ENCODE results near the gene CPB2. TPM values are rescaled to one million over a fixed set of nuclear protein-coding genes. Genes with fewer than 3 reads are reported as not detected.

CPB2 gene
- total and polyA plus RNA-seq, 2 of the 8 experiments (the other 6 are each of a cell fraction or from before 2014, with no cell fraction given) = not detected

DNA sequence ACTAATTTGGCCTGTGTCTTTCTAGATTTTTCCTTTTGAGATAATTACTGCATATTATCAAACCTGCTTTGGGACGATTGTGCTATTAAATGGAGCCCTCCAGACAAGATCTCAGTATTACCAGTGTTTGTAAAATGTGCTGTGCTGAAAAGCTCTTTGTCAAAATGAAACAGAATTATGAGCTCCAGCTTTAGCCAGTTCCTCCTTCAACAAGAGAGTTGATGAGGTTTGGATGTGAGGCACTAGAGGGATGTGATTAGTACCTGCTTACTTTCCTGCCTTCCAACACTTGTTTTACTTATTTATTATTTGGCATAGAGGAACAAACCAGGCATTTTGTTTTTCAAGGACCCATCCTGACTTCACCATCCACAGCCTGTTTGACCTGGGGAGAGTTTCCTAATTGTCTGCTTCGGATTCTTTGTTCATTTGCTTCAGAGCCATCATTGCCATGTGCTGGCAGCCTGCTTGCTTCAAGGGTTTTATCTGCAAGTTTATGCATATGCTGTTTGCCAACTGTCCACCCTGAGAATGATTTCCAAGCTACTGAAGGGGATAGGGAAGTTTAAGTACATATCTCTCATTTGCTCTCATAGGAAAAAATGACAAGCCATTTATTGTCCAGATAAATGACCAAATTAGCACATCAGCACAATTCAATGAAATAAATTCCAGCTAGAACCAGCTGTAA, 32.9 kb upstream of the CPB2 start (continued):
- TF ChIP-seq CHD7 (IDR thresholded peaks at IDR 0.05; ENCODE audit: insufficient replicate concordance, low read length) (no peak), BCL11A (IDR thresholded peaks at IDR 0.05; ENCODE audit: low read depth in 2 of 2, low read length in 2 of 2) (no peak), JUN (IDR thresholded peaks at IDR 0.05; ENCODE audit: low read depth, low read length) (no peak), TCF12 (IDR thresholded peaks at IDR 0.05; ENCODE audit: low read depth, low read length) (no peak), MAX (IDR thresholded peaks at IDR 0.05) (no peak), RAD21 (IDR thresholded peaks at IDR 0.05 in 1 of 2, conservative IDR thresholded peaks at IDR 0.05 in 1 of 2; ENCODE audit: low read depth in 2 of 2, low read length in 2 of 2) (no peak), RBBP5 (IDR thresholded peaks at IDR 0.05; ENCODE audit: borderline replicate concordance, low read depth, low read length) (no peak), KDM1A (IDR thresholded peaks at IDR 0.05; ENCODE audit: borderline replicate concordance, low read length) (no peak), CHD2 (IDR thresholded peaks at IDR 0.05; ENCODE audit: low read length) (no peak), CREB1 (IDR thresholded peaks at IDR 0.05) (no peak), SIRT6 (IDR thresholded peaks at IDR 0.05; ENCODE audit: low read length) (no peak)

All from H1 (cell line).